ENCODE measurements around the gene RPLP2. TPM values are rescaled to one million over a fixed set of nuclear protein-coding genes. Genes with fewer than 3 reads are reported as not detected.

Gene RPLP2
- total and polyA plus RNA-seq, 9 donors: 1,485 to 2,136 (median 1,808) TPM

GRCh38 chr11:772429-773390, 37.1 kb upstream of the RPLP2 start:
- Histone ChIP-seq H3K9me3 (replicated peaks; ENCODE audit: control insufficient read depth, low read depth, low read length) (no peaks in the 10 kb centered on the region), H3K27me3 (ENCODE audit: control insufficient read depth, insufficient read depth, low read length) (no peaks in the 10 kb centered on the region), H3K4me1 (ENCODE audit: control insufficient read depth, insufficient read depth, low read length) (peaks cover 17% of the 10 kb centered on the region), H3K27ac (ENCODE audit: low read length) (no peak overlapping the region), H3K4me3 (ENCODE audit: low read length) (no peak overlapping the region), H3K36me3 (ENCODE audit: control insufficient read depth, insufficient read depth, low read length) (peaks cover 54% of the 10 kb centered on the region)
- 72% methylated on average over 34 of the region's 34 CpGs for WGBS (ENCODE audit: insufficient coverage)
- DNase-seq: no peak

DNA sequence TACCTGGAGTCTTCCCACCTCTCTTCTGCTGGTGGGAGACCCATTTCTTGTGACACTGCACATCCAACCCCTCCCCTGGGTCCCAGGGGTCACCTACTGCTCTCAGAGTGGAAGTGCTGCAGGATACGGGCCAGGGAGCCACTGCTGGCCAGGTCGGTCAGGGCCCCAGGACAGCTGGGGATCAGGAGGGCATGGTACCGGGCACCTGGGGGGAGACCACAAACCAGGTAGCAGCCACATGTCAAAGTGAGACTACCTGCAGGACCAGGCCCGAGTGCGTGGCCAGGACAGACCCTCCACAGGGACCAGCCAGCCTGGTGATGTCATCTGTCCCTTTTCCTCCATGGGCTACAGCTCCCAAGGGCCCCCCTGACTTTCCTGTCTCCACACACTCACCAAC, 36.3 kb upstream of the RPLP2 start:
- WGBS (ENCODE audit: insufficient coverage): 85% methylated on average over 5 of the region's 5 CpGs
- no peaks in the 10 kb centered on the region for H3K27me3 ChIP-seq (ENCODE audit: control insufficient read depth, insufficient read depth, low read length)
- no peak overlapping the region for H3K27ac ChIP-seq (ENCODE audit: low read length)
- H3K4me3 ChIP-seq (ENCODE audit: low read length): no peak overlapping the region
- no peak for DNase-seq
- H3K9me3 ChIP-seq (replicated peaks; ENCODE audit: control insufficient read depth, low read depth, low read length): no peaks in the 10 kb centered on the region
- peaks cover 54% of the 10 kb centered on the region for H3K36me3 ChIP-seq (ENCODE audit: control insufficient read depth, insufficient read depth, low read length)
- H3K4me1 ChIP-seq (ENCODE audit: control insufficient read depth, insufficient read depth, low read length): peaks cover 22% of the 10 kb centered on the region

DNA sequence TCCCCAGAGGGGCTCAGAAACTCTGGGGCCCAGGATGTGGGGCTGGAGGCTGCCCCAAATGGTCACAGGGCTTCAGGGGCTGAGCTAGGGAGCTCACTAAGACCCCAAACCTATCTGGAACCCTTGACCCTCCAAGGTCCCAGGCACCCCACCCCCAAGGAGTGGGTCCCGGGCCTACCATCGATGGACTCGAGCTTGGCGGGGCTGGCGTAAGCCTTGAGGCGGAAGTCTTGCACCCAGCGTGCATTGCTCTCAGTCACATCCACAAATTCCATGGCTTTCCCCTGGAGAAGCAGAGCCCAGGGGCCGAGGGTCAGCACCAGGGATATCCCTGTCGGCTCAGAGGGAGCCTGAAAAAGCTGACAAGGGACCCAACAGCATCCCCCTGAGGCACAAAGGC, 35.9 kb upstream of the RPLP2 start:
- Histone ChIP-seq H3K36me3 (ENCODE audit: control insufficient read depth, insufficient read depth, low read length) (peaks cover 54% of the 10 kb centered on the region), H3K4me3 (ENCODE audit: low read length) (no peak overlapping the region), H3K27me3 (ENCODE audit: control insufficient read depth, insufficient read depth, low read length) (no peaks in the 10 kb centered on the region), H3K4me1 (ENCODE audit: control insufficient read depth, insufficient read depth, low read length) (peaks cover 23% of the 10 kb centered on the region), H3K27ac (ENCODE audit: low read length) (no peak overlapping the region), H3K9me3 (replicated peaks; ENCODE audit: control insufficient read depth, low read depth, low read length) (no peaks in the 10 kb centered on the region)
- WGBS (ENCODE audit: insufficient coverage): 87% methylated on average over 8 of the region's 9 CpGs
- no peak for DNase-seq

DNA sequence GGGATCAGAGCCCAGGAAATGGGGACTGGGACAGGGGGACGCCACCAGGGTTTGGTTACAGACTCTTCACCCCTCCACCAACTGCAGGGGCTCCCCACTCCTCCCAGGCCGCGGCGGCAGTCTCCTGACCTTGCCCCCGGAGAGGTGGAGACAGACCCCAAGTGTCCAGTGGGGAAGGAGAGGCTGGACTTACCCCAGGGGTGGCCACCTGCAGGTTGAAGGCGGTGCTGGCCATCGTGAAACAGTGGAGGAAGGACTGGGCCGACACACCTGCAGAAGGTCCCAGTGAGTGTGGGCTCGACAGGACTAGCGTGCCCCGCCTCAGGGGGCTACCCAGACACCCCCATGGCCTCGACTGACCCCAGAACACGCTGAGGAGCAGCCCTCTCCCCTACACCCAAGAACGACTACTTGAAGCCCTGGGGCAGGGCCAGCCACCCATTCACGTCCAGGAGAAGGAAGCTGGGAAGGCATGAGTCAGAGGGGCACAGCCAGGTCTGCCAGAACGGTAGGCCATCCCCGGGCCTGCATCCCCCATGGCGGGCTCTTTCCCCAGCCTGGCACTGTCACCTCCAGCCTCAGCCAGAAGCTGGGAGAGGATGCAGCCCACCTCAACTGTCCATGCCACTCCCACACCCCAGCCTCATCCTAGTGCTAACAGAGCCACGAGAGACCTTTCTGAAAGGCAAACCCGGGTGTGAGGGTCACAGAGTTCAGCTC, 34.7 kb upstream of the RPLP2 start:
- H3K4me3 ChIP-seq (ENCODE audit: low read length): no peak overlapping the region
- WGBS (ENCODE audit: insufficient coverage): 68% methylated on average over 10 of the region's 20 CpGs

DNA sequence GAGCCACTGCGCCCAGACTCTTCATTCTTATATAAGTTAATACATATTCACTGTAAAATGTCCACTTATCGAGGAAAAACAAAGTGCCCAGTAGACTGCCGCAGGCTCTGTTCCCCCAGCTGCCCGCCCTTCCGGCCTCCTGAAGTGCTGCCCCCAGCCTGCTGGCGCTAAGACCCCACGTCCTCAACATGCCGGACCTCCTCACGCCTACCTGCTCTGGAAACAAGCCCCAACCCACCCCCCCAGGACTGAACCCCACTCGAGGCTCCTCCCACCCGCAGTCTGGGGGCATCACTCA, 33.6 kb upstream of the RPLP2 start:
- Histone ChIP-seq H3K4me3 (ENCODE audit: low read length) (peak overlapping the region; percentile 78), H3K27ac (ENCODE audit: low read length) (no peak overlapping the region), H3K36me3 (ENCODE audit: control insufficient read depth, insufficient read depth, low read length) (peaks cover 53% of the 10 kb centered on the region), H3K9me3 (replicated peaks; ENCODE audit: control insufficient read depth, low read depth, low read length) (no peaks in the 10 kb centered on the region), H3K4me1 (ENCODE audit: control insufficient read depth, insufficient read depth, low read length) (peaks cover 23% of the 10 kb centered on the region), H3K27me3 (ENCODE audit: control insufficient read depth, insufficient read depth, low read length) (no peaks in the 10 kb centered on the region)
- 21% methylated on average over 9 of the region's 11 CpGs for WGBS (ENCODE audit: insufficient coverage)
- no peak for DNase-seq

More for the DNA sequence above, 34.7 kb upstream of the RPLP2 start:
- Histone ChIP-seq H3K4me1 (ENCODE audit: control insufficient read depth, insufficient read depth, low read length) (peaks cover 23% of the 10 kb centered on the region), H3K9me3 (replicated peaks; ENCODE audit: control insufficient read depth, low read depth, low read length) (no peaks in the 10 kb centered on the region), H3K36me3 (ENCODE audit: control insufficient read depth, insufficient read depth, low read length) (peaks cover 58% of the 10 kb centered on the region), H3K27ac (ENCODE audit: low read length) (no peak overlapping the region), H3K27me3 (ENCODE audit: control insufficient read depth, insufficient read depth, low read length) (no peaks in the 10 kb centered on the region)
- DNase-seq: peak; percentile 9

- H3K9me3 ChIP-seq (replicated peaks; ENCODE audit: control insufficient read depth, low read depth, low read length): no peaks in the 10 kb centered on the region
- no peaks in the 10 kb centered on the region for H3K27me3 ChIP-seq (ENCODE audit: control insufficient read depth, insufficient read depth, low read length)
- H3K36me3 ChIP-seq (ENCODE audit: control insufficient read depth, insufficient read depth, low read length): peaks cover 47% of the 10 kb centered on the region
- peak; percentile 55 for DNase-seq
- H3K4me1 ChIP-seq (ENCODE audit: control insufficient read depth, insufficient read depth, low read length): peaks cover 23% of the 10 kb centered on the region
- H3K4me3 ChIP-seq (ENCODE audit: low read length): peak overlapping the region; percentile 78
- H3K27ac ChIP-seq (ENCODE audit: low read length): peak overlapping the region; percentile 9
- 0% methylated on average over 41 of the region's 65 CpGs for WGBS (ENCODE audit: insufficient coverage)
Observed at GRCh38 chr11:776561-777287, 33.0 kb upstream of the RPLP2 start.

- H3K9me3 ChIP-seq (replicated peaks; ENCODE audit: control insufficient read depth, low read depth, low read length): no peaks in the 10 kb centered on the region
- H3K36me3 ChIP-seq (ENCODE audit: control insufficient read depth, insufficient read depth, low read length): peaks cover 40% of the 10 kb centered on the region
- H3K4me1 ChIP-seq (ENCODE audit: control insufficient read depth, insufficient read depth, low read length): peaks cover 23% of the 10 kb centered on the region
- peak; percentile 96 for DNase-seq
- peak within 1 kb of the TSS; percentile 78 for H3K4me3 ChIP-seq (ENCODE audit: low read length)
- H3K27ac ChIP-seq (ENCODE audit: low read length): peak within 1 kb of the TSS; percentile 9
- WGBS (ENCODE audit: insufficient coverage): under 1% methylated on average over 95 of the region's 110 CpGs
- no peaks in the 10 kb centered on the region for H3K27me3 ChIP-seq (ENCODE audit: control insufficient read depth, insufficient read depth, low read length)
Observed at GRCh38 chr11:777288-778255, 32.2 kb upstream of the RPLP2 start, which contains the start of gene GATD1. TSS of gene GATD1 (minus strand) at chr11:777487. CDS start at chr11:777462, 25 bp downstream.

- Histone ChIP-seq H3K27me3 (ENCODE audit: control insufficient read depth, insufficient read depth, low read length) (no peaks in the 10 kb centered on the region), H3K4me1 (ENCODE audit: control insufficient read depth, insufficient read depth, low read length) (peaks cover 31% of the 10 kb centered on the region), H3K9me3 (replicated peaks; ENCODE audit: control insufficient read depth, low read depth, low read length) (no peaks in the 10 kb centered on the region), H3K4me3 (ENCODE audit: low read length) (no peak overlapping the region), H3K36me3 (ENCODE audit: control insufficient read depth, insufficient read depth, low read length) (peaks cover 24% of the 10 kb centered on the region), H3K27ac (ENCODE audit: low read length) (no peak overlapping the region)
- WGBS (ENCODE audit: insufficient coverage): 89% methylated on average over 17 of the region's 23 CpGs
- peak; percentile 7 for DNase-seq
Observed at GRCh38 chr11:778976-779954, 30.5 kb upstream of the RPLP2 start.

Measured in muscle of leg (tissue), 11 donors.